ENCODE measurements around the gene SOWAHC.
"Not testable (repeated sequence)": the region's sequence is repeated elsewhere in the genome, so short reads cannot be mapped to it uniquely, and the experiment has no call there.

SOWAHC gene

DNA sequence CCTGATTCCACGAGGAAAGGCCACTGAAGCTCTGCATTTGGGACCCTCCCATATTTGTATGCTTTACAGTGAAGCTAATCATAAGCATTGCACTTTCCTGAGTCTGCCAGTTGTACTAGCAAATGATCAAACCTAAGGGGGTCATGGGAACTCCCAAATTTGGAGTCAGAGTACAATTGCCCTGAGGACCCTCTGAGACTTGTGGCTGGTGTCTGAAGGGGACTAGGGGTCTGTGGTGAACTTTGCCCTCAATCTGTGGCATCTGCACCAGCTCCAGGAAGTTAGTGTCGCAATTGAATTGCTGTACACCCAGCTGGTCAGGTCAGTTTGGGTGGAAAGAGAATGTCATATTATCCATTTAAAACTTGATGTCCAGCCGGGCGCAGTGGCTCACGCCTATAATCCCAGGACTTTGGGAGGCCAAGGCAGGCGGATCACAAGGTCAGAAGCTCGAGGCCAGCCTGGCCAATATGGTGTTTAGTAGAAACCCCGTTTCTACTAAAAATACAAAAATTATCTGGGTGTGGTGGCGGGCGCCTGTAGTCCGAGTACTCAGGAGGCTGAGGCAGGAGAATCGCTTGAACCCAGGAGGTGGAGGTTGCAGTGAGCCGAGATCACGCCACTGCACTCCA is 18.1 kb downstream of the SOWAHC start:
- H3K27ac ChIP-seq: no peak overlapping the region
- no peak for TF ChIP-seq ZFX (IDR thresholded peaks at IDR 0.05; ENCODE audit: borderline replicate concordance)
- TF ChIP-seq, protein P1, sequence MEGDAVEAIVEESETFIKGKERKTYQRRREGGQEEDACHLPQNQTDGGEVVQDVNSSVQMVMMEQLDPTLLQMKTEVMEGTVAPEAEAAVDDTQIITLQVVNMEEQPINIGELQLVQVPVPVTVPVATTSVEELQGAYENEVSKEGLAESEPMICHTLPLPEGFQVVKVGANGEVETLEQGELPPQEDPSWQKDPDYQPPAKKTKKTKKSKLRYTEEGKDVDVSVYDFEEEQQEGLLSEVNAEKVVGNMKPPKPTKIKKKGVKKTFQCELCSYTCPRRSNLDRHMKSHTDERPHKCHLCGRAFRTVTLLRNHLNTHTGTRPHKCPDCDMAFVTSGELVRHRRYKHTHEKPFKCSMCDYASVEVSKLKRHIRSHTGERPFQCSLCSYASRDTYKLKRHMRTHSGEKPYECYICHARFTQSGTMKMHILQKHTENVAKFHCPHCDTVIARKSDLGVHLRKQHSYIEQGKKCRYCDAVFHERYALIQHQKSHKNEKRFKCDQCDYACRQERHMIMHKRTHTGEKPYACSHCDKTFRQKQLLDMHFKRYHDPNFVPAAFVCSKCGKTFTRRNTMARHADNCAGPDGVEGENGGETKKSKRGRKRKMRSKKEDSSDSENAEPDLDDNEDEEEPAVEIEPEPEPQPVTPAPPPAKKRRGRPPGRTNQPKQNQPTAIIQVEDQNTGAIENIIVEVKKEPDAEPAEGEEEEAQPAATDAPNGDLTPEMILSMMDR (IDR thresholded peaks at IDR 0.05): no peak

DNA sequence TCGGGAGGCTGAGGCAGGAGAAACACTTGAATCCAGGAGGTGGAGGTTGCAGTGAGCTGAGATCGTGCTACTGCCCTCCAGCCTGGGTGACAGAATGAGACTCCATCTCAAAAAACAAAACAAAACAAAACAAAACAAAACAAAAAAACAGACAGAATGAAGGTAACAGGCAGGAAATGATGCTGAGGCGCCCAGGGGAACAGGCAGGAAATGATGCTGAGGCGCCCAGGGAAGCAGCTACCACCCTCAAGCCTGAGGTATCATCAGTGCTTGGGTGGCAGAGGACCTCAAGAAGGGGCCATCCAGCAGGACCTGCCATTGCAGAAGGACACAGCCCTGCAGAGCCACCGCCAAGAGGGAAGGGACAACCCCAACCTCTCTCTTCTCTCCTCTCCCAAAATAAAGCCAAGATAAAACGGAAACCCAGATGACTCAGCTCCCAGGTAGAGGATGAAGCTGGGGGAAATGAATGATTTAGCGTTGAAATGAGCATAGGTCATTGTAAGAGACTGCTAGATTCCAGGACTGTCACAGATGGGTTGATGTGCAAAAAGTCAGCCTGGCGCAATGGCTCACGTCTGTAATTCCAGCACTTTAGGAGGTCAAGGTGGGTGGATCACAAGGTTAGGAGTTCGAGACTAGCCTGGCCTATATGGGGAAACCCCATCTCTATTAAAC is 19.3 kb downstream of the SOWAHC start:
- TF ChIP-seq, protein P1 (IDR thresholded peaks at IDR 0.05): no peak
- TF ChIP-seq ZFX (IDR thresholded peaks at IDR 0.05; ENCODE audit: borderline replicate concordance): no peak
- no peak overlapping the region for H3K27ac ChIP-seq

DNA sequence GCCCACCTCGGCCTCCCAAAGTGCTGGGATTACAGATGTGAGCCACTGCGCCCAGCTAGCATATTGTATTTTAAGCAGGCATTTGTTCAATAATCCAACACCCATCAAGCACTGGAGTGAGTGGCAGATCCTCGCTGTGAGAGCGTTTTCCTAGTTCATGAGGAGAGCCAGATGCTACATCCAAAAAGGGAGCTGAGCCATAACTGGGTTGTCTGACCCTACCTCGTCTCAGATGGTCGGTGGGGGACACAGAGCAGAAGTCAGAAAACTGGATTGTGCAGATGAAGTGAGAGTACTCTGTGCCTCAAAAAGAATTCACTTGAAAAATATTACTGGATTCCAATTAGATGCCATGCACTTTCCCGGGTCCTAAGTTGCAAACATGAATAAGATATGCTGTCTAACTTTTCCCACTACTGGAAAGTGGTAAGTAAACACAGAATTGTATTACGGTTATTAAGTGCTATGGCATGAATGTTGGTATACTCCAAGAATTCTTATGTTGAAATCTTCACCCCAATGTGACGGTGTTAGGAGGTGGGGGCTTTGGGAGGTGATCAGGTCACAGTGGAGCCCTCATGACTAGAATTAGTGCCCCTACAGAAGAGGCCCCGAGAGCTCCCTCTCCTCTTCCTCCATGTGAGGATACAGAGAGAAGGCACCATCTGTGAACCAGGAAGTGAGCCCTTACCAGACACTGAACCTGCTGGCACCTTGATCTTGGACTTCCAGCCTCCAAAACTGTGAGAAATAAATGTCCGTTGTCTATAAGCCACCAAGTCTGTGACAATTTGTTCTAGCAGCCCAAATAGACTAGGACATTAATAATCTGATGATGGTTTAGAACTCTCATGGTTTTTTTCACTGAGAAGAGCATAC is 21.5 kb downstream of the SOWAHC start:
- TF ChIP-seq ZFX (IDR thresholded peaks at IDR 0.05; ENCODE audit: borderline replicate concordance): no peak
- TF ChIP-seq, protein P1 (IDR thresholded peaks at IDR 0.05): no peak
- H3K27ac ChIP-seq: no peak overlapping the region

DNA sequence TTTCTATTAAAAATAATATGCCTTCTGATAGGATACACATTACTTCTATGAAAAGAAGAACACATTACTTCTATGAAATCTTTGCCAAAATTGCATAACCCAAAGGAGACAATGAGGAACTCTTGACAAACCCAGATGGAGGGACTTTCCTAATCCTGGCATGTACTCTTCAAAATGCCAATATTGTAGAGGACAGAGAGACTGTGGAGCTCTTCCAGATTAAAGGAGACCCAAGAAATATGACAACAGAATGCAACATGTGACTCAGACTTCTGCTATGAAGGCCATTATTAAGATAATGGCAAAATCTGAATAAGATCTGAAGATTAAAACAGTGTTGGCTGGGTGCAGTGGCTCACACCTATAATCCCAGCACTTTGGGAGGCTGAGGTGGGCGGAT is 22.2 kb downstream of the SOWAHC start:
- no peak for TF ChIP-seq ZFX (IDR thresholded peaks at IDR 0.05; ENCODE audit: borderline replicate concordance)
- TF ChIP-seq, protein P1 (IDR thresholded peaks at IDR 0.05): no peak
- H3K27ac ChIP-seq: no peak overlapping the region

DNA sequence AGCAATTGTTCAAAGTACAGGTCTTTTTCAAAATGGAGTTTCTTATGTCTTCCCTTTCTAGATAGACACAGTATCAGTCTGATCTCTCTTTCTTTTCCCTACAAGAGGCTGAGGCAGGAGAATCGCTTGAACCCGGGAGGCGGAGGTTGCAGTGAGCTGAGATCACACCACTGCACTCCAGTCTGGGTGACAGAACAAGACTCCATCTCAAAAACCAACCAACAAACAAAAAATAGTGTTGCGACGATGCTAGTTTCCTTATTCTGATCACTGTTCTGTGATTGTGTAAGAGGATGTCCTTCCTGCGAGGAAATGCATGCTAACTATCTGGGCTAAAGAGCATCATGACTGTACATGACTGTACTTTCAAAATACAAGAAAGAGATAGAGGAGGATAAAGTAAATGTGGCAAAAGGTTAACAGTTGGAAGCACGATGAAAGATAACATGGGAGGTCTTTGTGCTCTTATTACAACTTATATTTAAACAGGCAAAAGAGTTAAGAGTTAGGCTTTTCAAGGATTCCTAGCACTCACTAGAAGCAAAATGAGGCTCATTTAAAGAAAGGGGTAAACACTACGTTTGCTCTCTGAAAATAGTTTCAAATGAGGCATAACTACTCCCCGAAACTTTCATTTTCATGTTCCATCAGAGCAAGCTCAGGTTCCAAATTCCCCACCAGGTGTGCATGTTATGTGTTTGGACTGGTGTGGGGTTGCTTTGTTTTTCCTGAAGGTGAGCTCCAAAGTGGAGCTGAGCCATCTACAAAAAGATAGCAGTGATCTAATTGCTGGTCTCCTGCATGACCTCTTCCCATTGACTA is 23.8 kb downstream of the SOWAHC start:
- TF ChIP-seq, protein P1 (IDR thresholded peaks at IDR 0.05): no peak
- TF ChIP-seq ZFX (IDR thresholded peaks at IDR 0.05; ENCODE audit: borderline replicate concordance): no peak
- H3K27ac ChIP-seq: no peak overlapping the region

DNA sequence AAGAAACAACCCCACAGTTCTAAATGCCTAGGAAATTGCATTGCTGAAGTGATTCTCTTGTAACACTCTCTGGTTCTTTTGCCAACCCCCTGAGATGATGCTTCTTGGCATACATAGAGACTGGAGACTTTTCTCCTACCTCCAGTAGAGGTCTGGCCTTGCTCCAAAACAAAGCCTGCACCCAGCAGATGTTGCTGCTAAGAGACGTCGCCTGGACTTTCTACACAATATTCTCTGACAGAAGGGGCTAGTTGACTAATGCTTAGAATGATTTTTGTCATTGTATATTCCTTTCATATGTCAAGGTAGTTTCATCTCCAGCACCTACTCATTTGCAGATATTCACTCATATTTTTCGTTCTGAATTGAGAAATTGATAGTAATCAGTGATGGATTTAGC is 24.6 kb downstream of the SOWAHC start:
- no peak overlapping the region for H3K27ac ChIP-seq
- TF ChIP-seq, protein P1 (IDR thresholded peaks at IDR 0.05): no peak
- TF ChIP-seq ZFX (IDR thresholded peaks at IDR 0.05; ENCODE audit: borderline replicate concordance): no peak

DNA sequence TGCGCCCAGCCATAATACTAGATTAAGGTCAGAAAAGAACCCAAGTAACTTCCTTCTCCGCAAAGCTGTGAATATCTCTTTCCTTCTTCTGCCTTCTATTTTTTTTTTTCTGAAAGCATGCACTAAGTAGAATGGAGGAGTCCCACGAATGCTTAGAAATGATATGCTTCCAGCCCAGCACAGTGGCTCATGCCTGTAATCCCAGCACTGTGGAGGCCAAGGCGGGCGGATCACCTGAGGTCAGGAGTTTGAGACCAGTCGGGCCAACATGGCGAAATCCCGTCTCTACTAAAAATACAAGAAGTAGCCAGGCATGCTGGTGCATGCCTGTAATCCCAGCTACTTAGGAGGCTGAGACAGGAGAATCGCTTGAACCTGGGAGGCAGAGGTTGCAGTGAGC is 25.8 kb downstream of the SOWAHC start:
- H3K27ac ChIP-seq: not testable (repeated sequence)

Data from 22Rv1 (cell line).